Measurements from ENCODE around the gene PDE4A. TPM values are rescaled to one million over a fixed set of nuclear protein-coding genes. Genes with fewer than 3 reads are reported as not detected.

The PDE4A gene
- total and polyA plus RNA-seq, 2 of the 13 experiments (the other 11 are each of a cell fraction or from before 2014, with no cell fraction given), result 1.1 to 4.1 TPM

DNA sequence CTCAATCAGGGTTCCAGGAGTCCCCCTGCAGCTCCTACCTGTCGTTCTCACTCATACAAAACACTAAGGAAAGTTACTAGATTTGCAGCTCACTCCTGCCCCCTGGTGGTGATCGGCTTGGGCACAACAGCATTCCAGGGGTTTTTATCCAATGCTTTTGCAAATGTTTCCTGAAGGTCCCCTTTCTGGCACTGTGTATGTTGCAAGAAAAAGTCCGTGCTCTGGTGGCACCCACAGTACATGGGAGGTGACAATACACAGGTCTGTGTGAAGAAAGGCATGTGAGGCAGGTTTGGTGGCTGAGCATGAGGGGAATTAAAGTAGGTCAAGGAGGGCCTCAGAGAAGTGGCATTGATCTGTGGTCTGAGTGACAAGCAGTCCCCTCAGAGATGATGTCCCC, 31.4 kb upstream of the PDE4A start (continued):
- TF ChIP-seq ZNF841 (CRISPR knock-in tag; IDR thresholded peaks at IDR 0.05; ENCODE audit: borderline replicate concordance), result no peak
- TF ChIP-seq ONECUT2 (CRISPR knock-in tag; IDR thresholded peaks at IDR 0.05), result no peak
- no peak for TF ChIP-seq FOXP1 (IDR thresholded peaks at IDR 0.05)
- TF ChIP-seq FOXP1 (CRISPR knock-in tag; IDR thresholded peaks at IDR 0.05), result no peak
- TF ChIP-seq DPF2 (CRISPR knock-in tag; IDR thresholded peaks at IDR 0.05; ENCODE audit: borderline replicate concordance, low read depth), result no peak
- TF ChIP-seq, protein P1, sequence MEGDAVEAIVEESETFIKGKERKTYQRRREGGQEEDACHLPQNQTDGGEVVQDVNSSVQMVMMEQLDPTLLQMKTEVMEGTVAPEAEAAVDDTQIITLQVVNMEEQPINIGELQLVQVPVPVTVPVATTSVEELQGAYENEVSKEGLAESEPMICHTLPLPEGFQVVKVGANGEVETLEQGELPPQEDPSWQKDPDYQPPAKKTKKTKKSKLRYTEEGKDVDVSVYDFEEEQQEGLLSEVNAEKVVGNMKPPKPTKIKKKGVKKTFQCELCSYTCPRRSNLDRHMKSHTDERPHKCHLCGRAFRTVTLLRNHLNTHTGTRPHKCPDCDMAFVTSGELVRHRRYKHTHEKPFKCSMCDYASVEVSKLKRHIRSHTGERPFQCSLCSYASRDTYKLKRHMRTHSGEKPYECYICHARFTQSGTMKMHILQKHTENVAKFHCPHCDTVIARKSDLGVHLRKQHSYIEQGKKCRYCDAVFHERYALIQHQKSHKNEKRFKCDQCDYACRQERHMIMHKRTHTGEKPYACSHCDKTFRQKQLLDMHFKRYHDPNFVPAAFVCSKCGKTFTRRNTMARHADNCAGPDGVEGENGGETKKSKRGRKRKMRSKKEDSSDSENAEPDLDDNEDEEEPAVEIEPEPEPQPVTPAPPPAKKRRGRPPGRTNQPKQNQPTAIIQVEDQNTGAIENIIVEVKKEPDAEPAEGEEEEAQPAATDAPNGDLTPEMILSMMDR (CRISPR knock-in tag; IDR thresholded peaks at IDR 0.05), result peak; percentile 90
- TF ChIP-seq SIX1 (CRISPR knock-in tag; IDR thresholded peaks at IDR 0.05; ENCODE audit: borderline replicate concordance), result no peak
- no peak for TF ChIP-seq ZNF670 (CRISPR knock-in tag; IDR thresholded peaks at IDR 0.05; ENCODE audit: borderline replicate concordance)
- TF ChIP-seq GATAD1 (CRISPR knock-in tag; IDR thresholded peaks at IDR 0.05), result no peak
- TF ChIP-seq, protein P2, sequence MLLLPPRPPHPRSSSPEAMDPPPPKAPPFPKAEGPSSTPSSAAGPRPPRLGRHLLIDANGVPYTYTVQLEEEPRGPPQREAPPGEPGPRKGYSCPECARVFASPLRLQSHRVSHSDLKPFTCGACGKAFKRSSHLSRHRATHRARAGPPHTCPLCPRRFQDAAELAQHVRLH (CRISPR knock-in tag; IDR thresholded peaks at IDR 0.05; ENCODE audit: borderline replicate concordance, low read depth), result peak; percentile 67; the same call in 1 of the 2 replicates
- TF ChIP-seq, protein P3, sequence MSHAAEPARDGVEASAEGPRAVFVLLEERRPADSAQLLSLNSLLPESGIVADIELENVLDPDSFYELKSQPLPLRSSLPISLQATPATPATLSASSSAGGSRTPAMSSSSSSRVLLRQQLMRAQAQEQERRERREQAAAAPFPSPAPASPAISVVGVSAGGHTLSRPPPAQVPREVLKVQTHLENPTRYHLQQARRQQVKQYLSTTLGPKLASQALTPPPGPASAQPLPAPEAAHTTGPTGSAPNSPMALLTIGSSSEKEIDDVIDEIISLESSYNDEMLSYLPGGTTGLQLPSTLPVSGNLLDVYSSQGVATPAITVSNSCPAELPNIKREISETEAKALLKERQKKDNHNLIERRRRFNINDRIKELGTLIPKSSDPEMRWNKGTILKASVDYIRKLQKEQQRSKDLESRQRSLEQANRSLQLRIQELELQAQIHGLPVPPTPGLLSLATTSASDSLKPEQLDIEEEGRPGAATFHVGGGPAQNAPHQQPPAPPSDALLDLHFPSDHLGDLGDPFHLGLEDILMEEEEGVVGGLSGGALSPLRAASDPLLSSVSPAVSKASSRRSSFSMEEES (CRISPR knock-in tag; IDR thresholded peaks at IDR 0.05), result no peak
- TF ChIP-seq, protein P4, sequence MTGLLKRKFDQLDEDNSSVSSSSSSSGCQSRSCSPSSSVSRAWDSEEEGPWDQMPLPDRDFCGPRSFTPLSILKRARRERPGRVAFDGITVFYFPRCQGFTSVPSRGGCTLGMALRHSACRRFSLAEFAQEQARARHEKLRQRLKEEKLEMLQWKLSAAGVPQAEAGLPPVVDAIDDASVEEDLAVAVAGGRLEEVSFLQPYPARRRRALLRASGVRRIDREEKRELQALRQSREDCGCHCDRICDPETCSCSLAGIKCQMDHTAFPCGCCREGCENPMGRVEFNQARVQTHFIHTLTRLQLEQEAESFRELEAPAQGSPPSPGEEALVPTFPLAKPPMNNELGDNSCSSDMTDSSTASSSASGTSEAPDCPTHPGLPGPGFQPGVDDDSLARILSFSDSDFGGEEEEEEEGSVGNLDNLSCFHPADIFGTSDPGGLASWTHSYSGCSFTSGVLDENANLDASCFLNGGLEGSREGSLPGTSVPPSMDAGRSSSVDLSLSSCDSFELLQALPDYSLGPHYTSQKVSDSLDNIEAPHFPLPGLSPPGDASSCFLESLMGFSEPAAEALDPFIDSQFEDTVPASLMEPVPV (CRISPR knock-in tag; IDR thresholded peaks at IDR 0.05), result no peak
- no peak for TF ChIP-seq ETV5 (CRISPR knock-in tag; IDR thresholded peaks at IDR 0.05; ENCODE audit: borderline replicate concordance)
- TF ChIP-seq KLF12 (CRISPR knock-in tag; IDR thresholded peaks at IDR 0.05; ENCODE audit: borderline replicate concordance), result no peak
- TF ChIP-seq, protein P5, sequence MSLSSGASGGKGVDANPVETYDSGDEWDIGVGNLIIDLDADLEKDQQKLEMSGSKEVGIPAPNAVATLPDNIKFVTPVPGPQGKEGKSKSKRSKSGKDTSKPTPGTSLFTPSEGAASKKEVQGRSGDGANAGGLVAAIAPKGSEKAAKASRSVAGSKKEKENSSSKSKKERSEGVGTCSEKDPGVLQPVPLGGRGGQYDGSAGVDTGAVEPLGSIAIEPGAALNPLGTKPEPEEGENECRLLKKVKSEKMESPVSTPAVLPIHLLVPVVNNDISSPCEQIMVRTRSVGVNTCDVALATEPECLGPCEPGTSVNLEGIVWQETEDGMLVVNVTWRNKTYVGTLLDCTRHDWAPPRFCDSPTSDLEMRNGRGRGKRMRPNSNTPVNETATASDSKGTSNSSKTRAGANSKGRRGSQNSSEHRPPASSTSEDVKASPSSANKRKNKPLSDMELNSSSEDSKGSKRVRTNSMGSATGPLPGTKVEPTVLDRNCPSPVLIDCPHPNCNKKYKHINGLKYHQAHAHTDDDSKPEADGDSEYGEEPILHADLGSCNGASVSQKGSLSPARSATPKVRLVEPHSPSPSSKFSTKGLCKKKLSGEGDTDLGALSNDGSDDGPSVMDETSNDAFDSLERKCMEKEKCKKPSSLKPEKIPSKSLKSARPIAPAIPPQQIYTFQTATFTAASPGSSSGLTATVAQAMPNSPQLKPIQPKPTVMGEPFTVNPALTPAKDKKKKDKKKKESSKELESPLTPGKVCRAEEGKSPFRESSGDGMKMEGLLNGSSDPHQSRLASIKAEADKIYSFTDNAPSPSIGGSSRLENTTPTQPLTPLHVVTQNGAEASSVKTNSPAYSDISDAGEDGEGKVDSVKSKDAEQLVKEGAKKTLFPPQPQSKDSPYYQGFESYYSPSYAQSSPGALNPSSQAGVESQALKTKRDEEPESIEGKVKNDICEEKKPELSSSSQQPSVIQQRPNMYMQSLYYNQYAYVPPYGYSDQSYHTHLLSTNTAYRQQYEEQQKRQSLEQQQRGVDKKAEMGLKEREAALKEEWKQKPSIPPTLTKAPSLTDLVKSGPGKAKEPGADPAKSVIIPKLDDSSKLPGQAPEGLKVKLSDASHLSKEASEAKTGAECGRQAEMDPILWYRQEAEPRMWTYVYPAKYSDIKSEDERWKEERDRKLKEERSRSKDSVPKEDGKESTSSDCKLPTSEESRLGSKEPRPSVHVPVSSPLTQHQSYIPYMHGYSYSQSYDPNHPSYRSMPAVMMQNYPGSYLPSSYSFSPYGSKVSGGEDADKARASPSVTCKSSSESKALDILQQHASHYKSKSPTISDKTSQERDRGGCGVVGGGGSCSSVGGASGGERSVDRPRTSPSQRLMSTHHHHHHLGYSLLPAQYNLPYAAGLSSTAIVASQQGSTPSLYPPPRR (CRISPR knock-in tag; IDR thresholded peaks at IDR 0.05; ENCODE audit: borderline replicate concordance), result no peak
- TF ChIP-seq NPAS2 (CRISPR knock-in tag; IDR thresholded peaks at IDR 0.05; ENCODE audit: borderline replicate concordance), result no peak
- TF ChIP-seq NCOA5 (CRISPR knock-in tag; IDR thresholded peaks at IDR 0.05), result no peak
- TF ChIP-seq ZNF790 (CRISPR knock-in tag; IDR thresholded peaks at IDR 0.05; ENCODE audit: borderline replicate concordance), result no peak
- TF ChIP-seq, protein P6, sequence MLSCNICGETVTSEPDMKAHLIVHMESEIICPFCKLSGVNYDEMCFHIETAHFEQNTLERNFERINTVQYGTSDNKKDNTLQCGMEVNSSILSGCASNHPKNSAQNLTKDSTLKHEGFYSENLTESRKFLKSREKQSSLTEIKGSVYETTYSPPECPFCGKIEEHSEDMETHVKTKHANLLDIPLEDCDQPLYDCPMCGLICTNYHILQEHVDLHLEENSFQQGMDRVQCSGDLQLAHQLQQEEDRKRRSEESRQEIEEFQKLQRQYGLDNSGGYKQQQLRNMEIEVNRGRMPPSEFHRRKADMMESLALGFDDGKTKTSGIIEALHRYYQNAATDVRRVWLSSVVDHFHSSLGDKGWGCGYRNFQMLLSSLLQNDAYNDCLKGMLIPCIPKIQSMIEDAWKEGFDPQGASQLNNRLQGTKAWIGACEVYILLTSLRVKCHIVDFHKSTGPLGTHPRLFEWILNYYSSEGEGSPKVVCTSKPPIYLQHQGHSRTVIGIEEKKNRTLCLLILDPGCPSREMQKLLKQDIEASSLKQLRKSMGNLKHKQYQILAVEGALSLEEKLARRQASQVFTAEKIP (CRISPR knock-in tag; IDR thresholded peaks at IDR 0.05; ENCODE audit: borderline replicate concordance), result no peak
- TF ChIP-seq NFRKB (IDR thresholded peaks at IDR 0.05), result no peak
